Glutamatergic neuron (in vitro differentiated cells): ENCODE data around the gene TANK. TPM values are rescaled to one million over a fixed set of nuclear protein-coding genes. Genes with fewer than 3 reads are reported as not detected.

ENCODE experiments used
- DNase-seq: peaks from one replicate; pipeline ENCODE4 v3.0.0; 2022
- H3K27ac Mint-ChIP-seq: one replicate; pipeline ENCODE4 v1.8.0; 2020; ENCODE audit warnings: mild to moderate bottlenecking, mixed read lengths, inconsistent platforms; ENCODE audit not compliant: unreplicated experiment
- H3K27me3 Mint-ChIP-seq: one replicate; pipeline ENCODE4 v1.8.0; 2020; ENCODE audit warnings: mild to moderate bottlenecking, moderate library complexity, mixed read lengths, inconsistent platforms; ENCODE audit not compliant: unreplicated experiment
- H3K36me3 Mint-ChIP-seq: one replicate; pipeline ENCODE4 v1.8.0; 2020; ENCODE audit warnings: mild to moderate bottlenecking, mixed read lengths, inconsistent platforms; ENCODE audit not compliant: unreplicated experiment
- H3K4me1 Mint-ChIP-seq: one replicate; pipeline ENCODE4 v1.8.0; 2020; ENCODE audit warnings: mild to moderate bottlenecking, low read depth, mixed read lengths, inconsistent platforms; ENCODE audit not compliant: unreplicated experiment
- H3K4me3 Mint-ChIP-seq: one replicate; pipeline ENCODE4 v1.8.0; 2020; ENCODE audit warnings: mild to moderate bottlenecking, mixed read lengths, inconsistent platforms; ENCODE audit not compliant: unreplicated experiment
- H3K9me3 Mint-ChIP-seq: one replicate; pipeline ENCODE4 v1.8.0; 2020; ENCODE audit warnings: mild to moderate bottlenecking, moderate library complexity, mixed read lengths, inconsistent platforms; ENCODE audit not compliant: unreplicated experiment
- CTCF ChIP-seq: fragments of 200-600 bp; sonication (generic); IDR thresholded peaks from one replicate; pipeline ENCODE4 v1.5.0; 2021; ENCODE audit not compliant: partially characterized antibody, unreplicated experiment
- total RNA-seq: library from RNA; stranded (reverse); fragmentation: NEBNext Ultra II Directional; extraction: Animal tissue kit (Norgen Biotek cat#: 25700); gene quantifications from one replicate; pipeline ENCODE4 v1.2.1, GENCODE V29; 2021; ENCODE audit not compliant: unreplicated experiment

The TANK gene
- total RNA-seq, 1 donor from 2014 or later = 45.9 TPM

GRCh38 chr2:161199912-161200701 is 39.9 kb downstream of the TANK start:
- peak overlapping the region; percentile 35 for H3K4me3 Mint-ChIP-seq
- no peak for TF ChIP-seq CTCF
- H3K4me1 Mint-ChIP-seq = peaks cover 11% of the 10 kb centered on the region
- H3K36me3 Mint-ChIP-seq = no peaks in the 10 kb centered on the region
- peak overlapping the region; percentile 89 for H3K27ac Mint-ChIP-seq
- no peaks in the 10 kb centered on the region for H3K27me3 Mint-ChIP-seq
- H3K9me3 Mint-ChIP-seq = no peaks in the 10 kb centered on the region
- no peak for DNase-seq

GRCh38 chr2:161204846-161205245 is 44.6 kb downstream of the TANK start:
- Mint-ChIP-seq H3K36me3 (no peaks in the 10 kb centered on the region), H3K27me3 (peaks cover 2% of the 10 kb centered on the region), H3K9me3 (no peaks in the 10 kb centered on the region), H3K4me3 (no peak overlapping the region), H3K27ac (no peak overlapping the region), H3K4me1 (peaks cover 7% of the 10 kb centered on the region)
- no peak for TF ChIP-seq CTCF
- DNase-seq = no peak

- no peaks in the 10 kb centered on the region for H3K9me3 Mint-ChIP-seq
- no peak overlapping the region for H3K27ac Mint-ChIP-seq
These were observed 46.3 kb downstream of the TANK start for GRCh38 chr2:161206471-161207032.

GRCh38 chr2:161207941-161208340 is 47.7 kb downstream of the TANK start:
- TF ChIP-seq CTCF = no peak
- Mint-ChIP-seq H3K27me3 (peaks cover 2% of the 10 kb centered on the region), H3K9me3 (no peaks in the 10 kb centered on the region), H3K4me1 (peaks cover 2% of the 10 kb centered on the region), H3K4me3 (no peak overlapping the region), H3K36me3 (no peaks in the 10 kb centered on the region), H3K27ac (no peak overlapping the region)
- DNase-seq = no peak

More at GRCh38 chr2:161206471-161207032, 46.3 kb downstream of the TANK start:
- peaks cover 2% of the 10 kb centered on the region for H3K4me1 Mint-ChIP-seq
- peaks cover 2% of the 10 kb centered on the region for H3K27me3 Mint-ChIP-seq
- H3K36me3 Mint-ChIP-seq = no peaks in the 10 kb centered on the region
- no peak for TF ChIP-seq CTCF
- H3K4me3 Mint-ChIP-seq = no peak overlapping the region
- no peak for DNase-seq

GRCh38 chr2:161208527-161209139 is 48.4 kb downstream of the TANK start:
- no peak for DNase-seq
- H3K36me3 Mint-ChIP-seq = no peaks in the 10 kb centered on the region
- H3K27me3 Mint-ChIP-seq = peaks cover 2% of the 10 kb centered on the region
- H3K4me3 Mint-ChIP-seq = no peak overlapping the region
- H3K9me3 Mint-ChIP-seq = no peaks in the 10 kb centered on the region
- no peak overlapping the region for H3K27ac Mint-ChIP-seq
- H3K4me1 Mint-ChIP-seq = no peaks in the 10 kb centered on the region
- TF ChIP-seq CTCF = no peak
